Measurements from ENCODE around the gene LRRC4C.

Gene LRRC4C

GRCh38 chr11:41328324-41328723, 131.1 kb downstream of the LRRC4C start:
- intact Hi-C loops (cut with DNase I; ENCODE audit: low total_unique reads): no loop called here
- Histone ChIP-seq H3K27me3 (no peaks in the 10 kb centered on the region), H3K36me3 (no peaks in the 10 kb centered on the region), H3K9me3 (no peaks in the 10 kb centered on the region), H3K4me1 (no peaks in the 10 kb centered on the region), H3K4me3 (no peak overlapping the region), H3K27ac (no peak overlapping the region)
- TF ChIP-seq CTCF (IDR thresholded peaks at IDR 0.05): no peak
- no peak for DNase-seq

- intact Hi-C loops (cut with DNase I; ENCODE audit: low total_unique reads): no loop called here
- DNase-seq: no peak
- no peak overlapping the region for H3K4me3 ChIP-seq
- no peaks in the 10 kb centered on the region for H3K36me3 ChIP-seq
- no peak for TF ChIP-seq CTCF (IDR thresholded peaks at IDR 0.05)
- no peaks in the 10 kb centered on the region for H3K27me3 ChIP-seq
- H3K27ac ChIP-seq: no peak overlapping the region
- H3K4me1 ChIP-seq: no peaks in the 10 kb centered on the region
- H3K9me3 ChIP-seq: no peaks in the 10 kb centered on the region
These were observed 136.0 kb downstream of the LRRC4C start for GRCh38 chr11:41323446-41323845.

DNA sequence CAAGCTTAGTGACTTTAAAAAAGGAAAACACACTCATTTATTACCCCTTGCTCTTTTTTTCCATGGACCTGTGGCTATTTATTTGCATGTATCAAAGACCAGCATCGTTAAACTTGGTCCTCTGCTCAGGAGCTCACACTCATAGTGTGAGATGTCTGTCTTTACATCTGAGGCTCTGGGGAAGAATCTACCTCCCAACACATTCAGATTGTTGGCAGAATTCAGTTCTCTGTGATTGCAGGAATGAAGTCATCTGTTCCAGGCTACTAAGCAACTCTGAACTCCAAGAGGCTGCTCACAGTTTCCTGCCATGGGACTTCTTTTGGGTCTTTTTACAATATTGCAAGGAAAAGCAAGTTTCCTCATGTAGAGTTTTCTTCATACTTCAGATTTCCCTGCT, 138.8 kb downstream of the LRRC4C start:
- TF ChIP-seq CTCF (IDR thresholded peaks at IDR 0.05): no peak
- intact Hi-C loops (cut with DNase I; ENCODE audit: low total_unique reads): no loop called here
- DNase-seq: no peak

GRCh38 chr11:41320238-41320637, 139.2 kb downstream of the LRRC4C start:
- Histone ChIP-seq H3K36me3 (no peaks in the 10 kb centered on the region), H3K9me3 (no peaks in the 10 kb centered on the region), H3K4me1 (no peaks in the 10 kb centered on the region), H3K4me3 (no peak overlapping the region), H3K27ac (no peak overlapping the region), H3K27me3 (no peaks in the 10 kb centered on the region)
- DNase-seq: no peak
- intact Hi-C loops (cut with DNase I; ENCODE audit: low total_unique reads): no loop called here
- TF ChIP-seq CTCF (IDR thresholded peaks at IDR 0.05): no peak

More for the DNA sequence above, 138.8 kb downstream of the LRRC4C start:
- H3K9me3 ChIP-seq: no peaks in the 10 kb centered on the region
- H3K27ac ChIP-seq: no peak overlapping the region
- no peaks in the 10 kb centered on the region for H3K4me1 ChIP-seq
- H3K4me3 ChIP-seq: no peak overlapping the region
- H3K27me3 ChIP-seq: no peaks in the 10 kb centered on the region
- H3K36me3 ChIP-seq: no peaks in the 10 kb centered on the region

GRCh38 chr11:41319434-41319833, 140.0 kb downstream of the LRRC4C start:
- H3K4me3 ChIP-seq: no peak overlapping the region
- no peak overlapping the region for H3K27ac ChIP-seq
- no peak for DNase-seq
- no peaks in the 10 kb centered on the region for H3K9me3 ChIP-seq
- no peaks in the 10 kb centered on the region for H3K36me3 ChIP-seq
- H3K27me3 ChIP-seq: no peaks in the 10 kb centered on the region
- H3K4me1 ChIP-seq: no peaks in the 10 kb centered on the region
- TF ChIP-seq CTCF (IDR thresholded peaks at IDR 0.05): no peak
- intact Hi-C loops (cut with DNase I; ENCODE audit: low total_unique reads): no loop called here

DNA sequence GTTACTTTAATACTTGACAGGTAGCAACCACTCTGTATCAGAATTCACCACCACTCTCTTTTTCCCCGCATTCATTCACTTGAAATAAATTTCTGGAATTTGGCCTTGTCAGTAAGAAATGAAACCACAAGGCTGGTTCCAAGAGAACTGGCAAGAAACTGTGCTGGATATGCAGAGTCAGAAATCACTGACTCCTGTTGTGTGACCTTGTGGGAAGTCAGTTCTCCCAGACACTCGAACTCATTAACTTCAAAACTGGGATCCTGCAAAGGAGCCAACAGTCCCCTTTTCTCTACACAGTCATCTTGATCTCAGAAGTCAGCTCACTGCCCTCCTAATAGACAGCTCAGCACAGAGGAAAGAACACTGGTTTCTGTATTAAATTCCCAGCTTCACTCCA, 142.7 kb downstream of the LRRC4C start:
- no peak for DNase-seq
- H3K27me3 ChIP-seq: no peaks in the 10 kb centered on the region
- no peak for TF ChIP-seq CTCF (IDR thresholded peaks at IDR 0.05)

More for the DNA sequence above, 142.7 kb downstream of the LRRC4C start:
- intact Hi-C loops (cut with DNase I; ENCODE audit: low total_unique reads): no loop called here
- Histone ChIP-seq H3K36me3 (no peaks in the 10 kb centered on the region), H3K4me1 (no peaks in the 10 kb centered on the region), H3K4me3 (no peak overlapping the region), H3K9me3 (no peaks in the 10 kb centered on the region), H3K27ac (no peak overlapping the region)

Data from tibial artery (tissue), 4 donors.